HCT116 (cell line): Measurements from ENCODE around the gene ECSCR. TPM values are rescaled to one million over a fixed set of nuclear protein-coding genes. Genes with fewer than 3 reads are reported as not detected.

Experiments used
- ATAC-seq: fragments of 200-7000 bp; cut with Tn5 transposase; 2 replicates; pipeline ENCODE4 v1.9.1; 2020; ENCODE audit warnings: mild to moderate bottlenecking, moderate library complexity
- BruUV-seq: library from RNA; stranded (reverse); fragments of 400-500 nt; replicated peaks from 2 replicates; lab custom pipeline; 2021; lab: Mats Ljungman, UMichigan
- CTCF ChIA-PET: fragments of 300-600 bp; sonication (Branson Sonifier 250); formaldehyde crosslinking; loops from one replicate; lab custom pipeline; 2021; ENCODE audit warnings: antibody characterized with exemption; lab: Charles Lee
- POLR2A ChIA-PET: fragments of 300-600, 350-600 bp; sonication (Branson Sonifier 250); formaldehyde crosslinking; loops from one replicate; lab custom pipeline; 2021; ENCODE audit warnings: antibody characterized with exemption; lab: Charles Lee
- RAD21 ChIA-PET, 2 experiments: fragments of 300-600 bp; sonication (Branson Sonifier 250); formaldehyde crosslinking; loops; one replicate each; lab custom pipeline; 2023; ENCODE audit warnings: low total read pairs in 2 of 2; ENCODE audit not compliant: uncharacterized antibody in 2 of 2, unreplicated experiment in 2 of 2, low non-redundant PET in 1 of 2; lab: Charles Lee
- DNase-seq: peaks from one replicate; pipeline ENCODE4 v3.0.0-alpha.2; 2010; ENCODE audit warnings: low read depth, low spot score
- H2AFZ ChIP-seq: fragments of 200-600 bp; shearing (Covaris generic), sonication (generic); 2 replicates; pipeline ENCODE4 v1.6.1; 2017; ENCODE audit warnings: low read depth, mixed run types, mixed read lengths, antibody characterized with exemption, low read length; ENCODE audit not compliant: poor library complexity, severe bottlenecking
- H3K27ac ChIP-seq: 2 replicates; pipeline ENCODE4 v1.5.1; 2012; ENCODE audit warnings: low read depth, low read length
- H3K27me3 ChIP-seq: fragments of 200-600 bp; sonication (generic); 2 replicates; pipeline ENCODE4 v1.6.1; 2016; ENCODE audit warnings: mixed run types, low read length, mixed read lengths; ENCODE audit not compliant: insufficient read depth
- H3K36me3 ChIP-seq, 2 experiments: fragments of 200-500 bp in 1 of 2; fragments of 200-600 bp in 1 of 2; sonication (Bioruptor generic) in 1 of 2; sonication (generic) in 1 of 2; 2 replicates each; pipeline versions ENCODE4 v1.5.1 to v1.6.1; 2014 to 2016; ENCODE audit warnings: low read length in 2 of 2, inconsistent platforms in 1 of 2, mixed read lengths in 1 of 2, mixed run types in 1 of 2; ENCODE audit not compliant: insufficient read depth in 2 of 2, control insufficient read depth in 1 of 2
- H3K4me1 ChIP-seq, 2 experiments: fragments of 200-600 bp in 1 of 2; sonication (generic) in 1 of 2; 2 replicates each; pipeline versions ENCODE4 v1.5.1 to v1.6.1; 2012 to 2017; ENCODE audit warnings: low read length in 2 of 2, inconsistent platforms in 1 of 2, mild to moderate bottlenecking in 1 of 2, mixed read lengths in 1 of 2, mixed run types in 1 of 2, moderate library complexity in 1 of 2; ENCODE audit not compliant: insufficient read depth in 2 of 2, control insufficient read depth in 1 of 2
- H3K4me2 ChIP-seq: fragments of 200-600 bp; sonication (generic); 2 replicates; pipeline ENCODE4 v1.6.1; 2017; ENCODE audit warnings: mixed run types, low read length, mixed read lengths
- H3K4me3 ChIP-seq, 2 experiments: fragments of 200-600 bp in 1 of 2; sonication (generic) in 1 of 2; replicated peaks in 1 of 2; 2 replicates each; pipeline ENCODE4 v1.5.1; 2011 to 2016; ENCODE audit warnings: low read length in 2 of 2, control low read depth in 1 of 2, low read depth in 1 of 2, mild to moderate bottlenecking in 1 of 2, mixed read lengths in 1 of 2, mixed run types in 1 of 2
- H3K79me2 ChIP-seq: fragments of 200-600 bp; sonication (generic); 2 replicates; pipeline ENCODE4 v1.6.1; 2017; ENCODE audit warnings: mild to moderate bottlenecking, mixed run types, low read length, moderate library complexity, mixed read lengths; ENCODE audit not compliant: insufficient read depth
- H3K9ac ChIP-seq: fragments of 200-600 bp; sonication (generic); 2 replicates; pipeline ENCODE4 v1.6.1; 2016; ENCODE audit warnings: low read length, mixed read lengths
- H3K9me2 ChIP-seq: fragments of 200-600 bp; sonication (generic), shearing (Covaris generic); 2 replicates; pipeline ENCODE4 v1.6.1; 2017; ENCODE audit warnings: mixed run types, mild to moderate bottlenecking, moderate library complexity; ENCODE audit not compliant: insufficient read depth
- H3K9me3 ChIP-seq, 2 experiments: fragments of 200-500 bp in 1 of 2; fragments of 200-600 bp in 1 of 2; sonication (Bioruptor generic) in 1 of 2; sonication (generic) in 1 of 2; 2 replicates each; pipeline ENCODE4 v1.6.1; 2014 to 2017; ENCODE audit warnings: low read length in 2 of 2, mixed read lengths in 2 of 2, inconsistent platforms in 1 of 2, low read depth in 1 of 2, mild to moderate bottlenecking in 1 of 2, mixed run types in 1 of 2, moderate library complexity in 1 of 2; ENCODE audit not compliant: control insufficient read depth in 1 of 2, insufficient read depth in 1 of 2
- H4K20me1 ChIP-seq: fragments of 200-600 bp; sonication (generic), shearing (Covaris generic); 2 replicates; pipeline ENCODE4 v1.6.1; 2017; ENCODE audit warnings: mixed run types, mild to moderate bottlenecking, moderate library complexity; ENCODE audit not compliant: insufficient read depth
- CBX3 ChIP-seq: IDR thresholded peaks from 2 replicates; pipeline ENCODE4 v1.6.1; 2012; ENCODE audit warnings: low read depth
- CTCF ChIP-seq, 3 experiments: fragments of 200-600 bp in 1 of 3; sonication (generic) in 1 of 3; IDR thresholded peaks in 2 of 3; conservative IDR thresholded peaks in 1 of 3; 2 replicates each; pipeline ENCODE4 v1.5.1; 2012 to 2017; ENCODE audit warnings: low read depth in 2 of 3, low read length in 2 of 3, antibody characterized with exemption in 1 of 3, borderline replicate concordance in 1 of 3, control low read depth in 1 of 3, mild to moderate bottlenecking in 1 of 3, mixed read lengths in 1 of 3, mixed run types in 1 of 3, moderate library complexity in 1 of 3; ENCODE audit not compliant: insufficient read depth in 1 of 3
- FOSL1 ChIP-seq: IDR thresholded peaks from 2 replicates; pipeline ENCODE4 v1.6.1; 2012; ENCODE audit warnings: low read depth
- RAD21 ChIP-seq: IDR thresholded peaks from 2 replicates; pipeline ENCODE4 v1.6.1; 2012; ENCODE audit warnings: low read depth, mild to moderate bottlenecking
- SP1 ChIP-seq: IDR thresholded peaks from 2 replicates; pipeline ENCODE4 v1.6.1; 2012; ENCODE audit warnings: low read depth
- intact Hi-C: fragments of 100-400 bp; cut with micrococcal nuclease; formaldehyde crosslinking; loops from 2 replicates; pipeline ENCODE4 v1.10.0; 2022
- total RNA-seq: library from RNA; stranded (reverse); gene quantifications from one replicate; pipeline ENCODE4 v1.2.1, GENCODE V29; 2021; ENCODE audit not compliant: unreplicated experiment
- TF ChIP-seq, protein P1 (sequence below): IDR thresholded peaks from 2 replicates; pipeline ENCODE4 v1.6.1; 2011; ENCODE audit warnings: mild to moderate bottlenecking, low read length, moderate library complexity; ENCODE audit not compliant: insufficient replicate concordance; ENCODE audit errors: extremely low read depth

The ECSCR gene
- total RNA-seq, 1 experiment from 2014 or later, result not detected

- TF ChIP-seq FOSL1, result no peak
- TF ChIP-seq, protein P1, sequence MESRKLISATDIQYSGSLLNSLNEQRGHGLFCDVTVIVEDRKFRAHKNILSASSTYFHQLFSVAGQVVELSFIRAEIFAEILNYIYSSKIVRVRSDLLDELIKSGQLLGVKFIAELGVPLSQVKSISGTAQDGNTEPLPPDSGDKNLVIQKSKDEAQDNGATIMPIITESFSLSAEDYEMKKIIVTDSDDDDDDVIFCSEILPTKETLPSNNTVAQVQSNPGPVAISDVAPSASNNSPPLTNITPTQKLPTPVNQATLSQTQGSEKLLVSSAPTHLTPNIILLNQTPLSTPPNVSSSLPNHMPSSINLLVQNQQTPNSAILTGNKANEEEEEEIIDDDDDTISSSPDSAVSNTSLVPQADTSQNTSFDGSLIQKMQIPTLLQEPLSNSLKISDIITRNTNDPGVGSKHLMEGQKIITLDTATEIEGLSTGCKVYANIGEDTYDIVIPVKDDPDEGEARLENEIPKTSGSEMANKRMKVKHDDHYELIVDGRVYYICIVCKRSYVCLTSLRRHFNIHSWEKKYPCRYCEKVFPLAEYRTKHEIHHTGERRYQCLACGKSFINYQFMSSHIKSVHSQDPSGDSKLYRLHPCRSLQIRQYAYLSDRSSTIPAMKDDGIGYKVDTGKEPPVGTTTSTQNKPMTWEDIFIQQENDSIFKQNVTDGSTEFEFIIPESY, result no peak
These were observed 37.0 kb downstream of the ECSCR start (continued) for GRCh38 chr5:139425497-139425896.

DNA sequence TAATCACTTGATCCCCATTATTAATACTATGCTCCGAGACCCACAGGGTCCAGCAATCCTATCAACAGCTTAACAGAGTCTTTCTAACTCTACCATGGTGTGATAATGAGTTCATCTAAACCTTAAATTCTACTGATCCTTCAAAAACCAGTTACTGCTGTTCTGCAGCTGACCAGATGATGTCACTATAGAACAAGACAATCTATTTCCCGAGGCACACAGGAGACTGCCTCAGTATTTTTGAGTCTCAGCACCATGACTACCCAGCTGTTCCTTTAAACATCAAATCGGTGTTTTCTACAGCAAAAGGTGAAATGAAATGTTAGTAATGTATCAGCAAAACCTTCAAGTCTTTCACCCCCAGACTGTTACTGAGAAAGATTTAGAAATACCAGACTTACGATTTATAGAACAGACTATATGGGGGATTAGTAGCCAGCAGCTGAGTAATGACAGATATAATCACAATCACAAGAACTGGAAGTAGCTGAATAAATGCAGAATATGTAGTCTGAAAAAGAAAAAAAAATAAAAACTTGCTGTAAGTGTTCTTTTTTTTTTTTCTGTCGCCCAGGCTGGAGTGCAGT is 40.1 kb downstream of the ECSCR start:
- TF ChIP-seq CTCF (IDR thresholded peaks at IDR 0.05 in 2 of 3, conservative IDR thresholded peaks at IDR 0.05 in 1 of 3; ENCODE audit: borderline replicate concordance in 1 of 3, insufficient read depth in 1 of 3, low read depth in 2 of 3, low read length in 2 of 3), result peak; percentile 78 to 95 (median 95)
- TF ChIP-seq SP1, result no peak
- TF ChIP-seq RAD21, result peak; percentile 96
- peak; percentile 13; the same call in 1 of the 2 replicates for TF ChIP-seq CBX3
- TF ChIP-seq, all 23 proteins: peak for 3
- no peaks in the 10 kb centered on the region for H3K79me2 ChIP-seq
- no peak overlapping the region for H3K27ac ChIP-seq
- no peak overlapping the region for H3K4me2 ChIP-seq
- ChIA-PET CTCF (interaction anchor here (0.5 to 3.3 kb wide), 16 partner anchors 11 to 953 kb away, joined by 3 to 86 read pairs (median 4); partner anchors contain the start of genes SPATA24 and STING1), POLR2A (interaction anchor here (1.0 kb wide), 1 partner anchor 91 kb away, joined by 3 read pairs; no protein-coding TSS in a partner anchor), RAD21 (interaction anchor here (0.7 to 1.4 kb wide), 4 partner anchors 91 to 365 kb away, joined by 3 to 14 read pairs (median 4); no protein-coding TSS in a partner anchor)
- H2AFZ ChIP-seq, result no peak overlapping the region
- ATAC-seq (peak; percentile 89), DNase-seq (peak; percentile 48)
- H3K27me3 ChIP-seq, result no peaks in the 10 kb centered on the region
- H3K9me3 ChIP-seq, result no peaks in the 10 kb centered on the region
- peaks cover 0 to 7% of the 10 kb centered on the region in 2 experiments; a peak in 3 of 4 replicates for H3K4me1 ChIP-seq
- no TSS peak for BruUV-seq
- H3K36me3 ChIP-seq, result no peaks in the 10 kb centered on the region
- intact Hi-C loops, result loop anchor here (1.0 to 2.0 kb wide), 4 partner anchors 91 to 342 kb away; no protein-coding TSS in a partner anchor
- no peak overlapping the region for H3K4me3 ChIP-seq
- H4K20me1 ChIP-seq, result no peaks in the 10 kb centered on the region
- no peak overlapping the region for H3K9ac ChIP-seq
- no peaks in the 10 kb centered on the region for H3K9me2 ChIP-seq
